ENCODE data around the gene CDT1.
"Not testable (repeated sequence)": the region's sequence is repeated elsewhere in the genome, so short reads cannot be mapped to it uniquely, and the experiment has no call there.

Gene CDT1

GRCh38 chr16:88820385-88821025 is 16.9 kb downstream of the CDT1 start:
- no peak for DNase-seq

- DNase-seq, result no peak
Measured at GRCh38 chr16:88821168-88821850, 17.7 kb downstream of the CDT1 start.

- no peak for DNase-seq
Measured at GRCh38 chr16:88822281-88823040, 18.9 kb downstream of the CDT1 start.

GRCh38 chr16:88823646-88824045 is 20.1 kb downstream of the CDT1 start:
- not testable (repeated sequence) for DNase-seq

GRCh38 chr16:88824256-88825077 is 20.9 kb downstream of the CDT1 start:
- no peak for DNase-seq

GRCh38 chr16:88825146-88825545 is 21.6 kb downstream of the CDT1 start:
- DNase-seq, result no peak

GRCh38 chr16:88826070-88826840 is 22.7 kb downstream of the CDT1 start:
- DNase-seq, result no peak

- no peak for DNase-seq
Measured at GRCh38 chr16:88827727-88828126, 24.1 kb downstream of the CDT1 start.

GRCh38 chr16:88828711-88829110 is 25.1 kb downstream of the CDT1 start:
- no peak for DNase-seq

GRCh38 chr16:88830258-88830657 is 26.7 kb downstream of the CDT1 start:
- no peak for DNase-seq

- no peak for DNase-seq
Measured at GRCh38 chr16:88830783-88831182, 27.2 kb downstream of the CDT1 start.

GRCh38 chr16:88831838-88832237 is 28.2 kb downstream of the CDT1 start:
- DNase-seq, result no peak

GRCh38 chr16:88833086-88833485 is 29.5 kb downstream of the CDT1 start:
- no peak for DNase-seq

GRCh38 chr16:88834670-88835069 is 31.1 kb downstream of the CDT1 start:
- no peak for DNase-seq

- DNase-seq, result no peak
Measured at GRCh38 chr16:88835383-88835782, 31.8 kb downstream of the CDT1 start.

- no peak for DNase-seq
Measured at GRCh38 chr16:88835818-88836217, 32.2 kb downstream of the CDT1 start.

GRCh38 chr16:88836791-88837190 is 33.2 kb downstream of the CDT1 start:
- DNase-seq, result no peak

GRCh38 chr16:88837806-88838205 is 34.2 kb downstream of the CDT1 start:
- DNase-seq, result no peak

- DNase-seq, result no peak
Measured at GRCh38 chr16:88838566-88838965, 35.0 kb downstream of the CDT1 start.

GRCh38 chr16:88839026-88839529 is 35.5 kb downstream of the CDT1 start:
- DNase-seq, result no peak

- no peak for DNase-seq
Measured at GRCh38 chr16:88839745-88840599, 36.4 kb downstream of the CDT1 start.
